WTC11 (cell line): ENCODE measurements around the gene RAB11B. TPM values are rescaled to one million over a fixed set of nuclear protein-coding genes. Genes with fewer than 3 reads are reported as not detected.
"Not testable (repeated sequence)": the region's sequence is repeated elsewhere in the genome, so short reads cannot be mapped to it uniquely, and the experiment has no call there.

ENCODE experiments used
- ATAC-seq: fragments of 200-7000 bp; cut with Tn5 transposase; 2 replicates; pipeline ENCODE4 v1.10.0; 2021; ENCODE audit warnings: mild to moderate bottlenecking, moderate library complexity
- CTCF ChIA-PET: fragments of 300-600 bp; sonication (Branson Sonifier 250); formaldehyde crosslinking; loops from one replicate; lab custom pipeline; 2021; ENCODE audit warnings: antibody characterized with exemption; lab: Charles Lee
- POLR2A ChIA-PET: fragments of 350-600 bp; sonication (Branson Sonifier 250); formaldehyde crosslinking; loops from one replicate; lab custom pipeline; 2021; ENCODE audit warnings: antibody characterized with exemption; lab: Charles Lee
- DNase-seq: peaks from one replicate; pipeline ENCODE4 v3.0.0; 2021; ENCODE audit warnings: low spot score
- H3K27ac Mint-ChIP-seq: 2 replicates; pipeline ENCODE4 v1.8.0; 2021; ENCODE audit warnings: mixed read lengths
- H3K27me3 Mint-ChIP-seq: 2 replicates; pipeline ENCODE4 v1.8.0; 2021; ENCODE audit warnings: low read depth, mild to moderate bottlenecking, moderate library complexity, mixed read lengths
- H3K36me3 Mint-ChIP-seq: 2 replicates; pipeline ENCODE4 v1.8.0; 2021; ENCODE audit warnings: mixed read lengths
- H3K4me1 Mint-ChIP-seq: 2 replicates; pipeline ENCODE4 v1.8.0; 2022; ENCODE audit warnings: mixed read lengths
- H3K4me3 Mint-ChIP-seq: 2 replicates; pipeline ENCODE4 v1.8.0; 2021; ENCODE audit warnings: mild to moderate bottlenecking, moderate library complexity, mixed read lengths
- H3K9me3 Mint-ChIP-seq: 2 replicates; pipeline ENCODE4 v1.8.0; 2021; ENCODE audit warnings: mixed read lengths
- ARID4B ChIP-seq: sonication (generic); formaldehyde crosslinking; IDR thresholded peaks from 2 replicates; pipeline ENCODE4 v1.8.0; 2023; ENCODE audit warnings: missing genetic modification reagents, mild to moderate bottlenecking, borderline replicate concordance
- E2F1 ChIP-seq: sonication (generic); formaldehyde crosslinking; IDR thresholded peaks from 2 replicates; pipeline ENCODE4 v1.8.0; 2022; ENCODE audit warnings: mild to moderate bottlenecking, missing genetic modification reagents
- FOXP1 ChIP-seq: sonication (generic); formaldehyde crosslinking; IDR thresholded peaks from 2 replicates; pipeline ENCODE4 v1.8.0; 2022; ENCODE audit warnings: missing genetic modification reagents, mild to moderate bottlenecking, moderate library complexity, borderline replicate concordance
- GABPB1 ChIP-seq: sonication (generic); formaldehyde crosslinking; IDR thresholded peaks from 2 replicates; pipeline ENCODE4 v1.8.1; 2023; ENCODE audit warnings: mild to moderate bottlenecking, missing genetic modification reagents
- GRHL2 ChIP-seq: fragments of 250-450 bp; sonication (Bioruptor Pico); IDR thresholded peaks from 2 replicates; pipeline ENCODE4 v1.8.0; 2022; ENCODE audit warnings: mild to moderate bottlenecking, moderate library complexity; ENCODE audit not compliant: insufficient replicate concordance, severe bottlenecking
- GTF2I ChIP-seq: fragments of 250-450 bp; sonication (Bioruptor Pico); conservative IDR thresholded peaks from 2 replicates; pipeline ENCODE4 v1.4.0; 2021; ENCODE audit warnings: mild to moderate bottlenecking
- JAZF1 ChIP-seq: fragments of 250-450 bp; sonication (Bioruptor Pico); IDR thresholded peaks from 2 replicates; pipeline ENCODE4 v1.9.0; 2021; ENCODE audit warnings: moderate library complexity, mild to moderate bottlenecking, inconsistent platforms
- RORB ChIP-seq: fragments of 250-450 bp; sonication (Bioruptor Pico); IDR thresholded peaks from 2 replicates; pipeline ENCODE4 v1.9.0; 2021; ENCODE audit warnings: mild to moderate bottlenecking
- SMAD3 ChIP-seq: sonication (generic); formaldehyde crosslinking; IDR thresholded peaks from 2 replicates; pipeline ENCODE4 v1.8.0; 2022; ENCODE audit warnings: missing genetic modification reagents, mild to moderate bottlenecking, borderline replicate concordance
- ZNF138 ChIP-seq: sonication (generic); formaldehyde crosslinking; conservative IDR thresholded peaks from 2 replicates; pipeline ENCODE4 v1.8.1; 2022; ENCODE audit warnings: mild to moderate bottlenecking, moderate library complexity, missing genetic modification reagents
- total RNA-seq: library from RNA; stranded (reverse); gene quantifications from 3 replicates; pipeline ENCODE4 v1.2.3, GENCODE V29; 2021
- TF ChIP-seq, protein P1 (sequence below): sonication (generic); formaldehyde crosslinking; IDR thresholded peaks from 2 replicates; pipeline ENCODE4 v1.8.0; 2023; ENCODE audit warnings: mild to moderate bottlenecking, missing genetic modification reagents
- TF ChIP-seq, protein P2 (sequence below): sonication (generic); formaldehyde crosslinking; IDR thresholded peaks from 2 replicates; pipeline ENCODE4 v1.8.0; 2023; ENCODE audit warnings: missing genetic modification reagents

RAB11B gene
- total RNA-seq, 1 experiment from 2014 or later: 108 TPM

DNA sequence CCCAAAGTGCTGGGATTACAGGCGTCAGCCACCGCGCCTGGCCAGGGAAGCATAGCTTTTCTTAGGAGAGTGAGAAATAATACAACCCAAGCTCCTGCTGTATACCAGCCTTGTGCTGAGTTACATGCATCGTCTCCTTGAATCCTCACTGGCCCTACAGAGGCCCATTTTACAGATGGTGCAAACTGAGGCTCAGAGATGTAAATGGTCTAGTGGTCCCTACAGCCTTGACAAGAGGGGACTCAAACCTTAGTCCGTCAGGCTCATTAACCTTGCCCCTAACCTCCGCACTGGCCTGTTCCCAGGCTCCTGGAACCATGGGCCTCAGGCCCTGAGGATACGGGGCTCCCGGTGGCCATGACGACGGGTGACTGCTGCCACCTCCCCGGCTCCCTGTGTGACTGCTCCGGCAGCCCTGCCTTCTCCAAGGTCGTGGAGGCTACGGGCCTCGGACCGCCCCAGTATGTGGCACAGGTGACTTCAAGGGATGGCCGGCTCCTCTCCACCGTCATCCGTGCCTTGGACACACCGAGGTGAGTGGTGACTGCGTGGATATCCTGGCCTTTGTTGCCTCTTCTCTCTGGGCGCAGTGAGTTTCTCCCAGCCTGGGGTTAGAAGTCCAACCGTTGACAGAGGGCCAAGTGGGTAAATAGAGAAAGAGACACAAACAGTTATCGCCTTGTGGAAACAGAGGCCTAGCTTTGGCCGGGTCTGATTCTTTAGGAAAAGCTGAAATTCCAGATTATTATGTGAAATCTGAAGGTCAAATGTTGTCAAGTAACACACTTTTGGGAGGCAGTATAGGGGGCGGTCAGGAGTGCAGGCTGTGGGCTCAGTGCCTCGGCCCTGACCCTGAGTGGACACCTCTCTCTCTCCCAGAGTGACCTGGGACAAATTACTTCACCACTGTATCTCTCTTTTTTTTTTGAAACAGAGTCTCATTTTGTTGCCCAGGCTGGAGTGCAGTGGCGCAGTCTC is 31.6 kb downstream of the RAB11B start:
- no peak for ATAC-seq
- POLR2A ChIA-PET: interaction anchor here (0.7 kb wide), 1 partner anchor 40 kb away, joined by 4 read pairs; no protein-coding TSS in a partner anchor
- H3K4me3 Mint-ChIP-seq: no peak overlapping the region
- peaks cover 5% of the 10 kb centered on the region for H3K4me1 Mint-ChIP-seq
- no peaks in the 10 kb centered on the region for H3K9me3 Mint-ChIP-seq
- no peaks in the 10 kb centered on the region for H3K27me3 Mint-ChIP-seq
- peaks cover 2% of the 10 kb centered on the region; the same call in 1 of the 2 replicates for H3K36me3 Mint-ChIP-seq
- CTCF ChIA-PET: interaction anchor here (6.8 kb wide), 1 partner anchor 8 kb away, joined by 58 read pairs; the partner anchor contains the start of gene MARCHF2
- TF ChIP-seq ZNF138 (CRISPR knock-in tag) (no peak), SMAD3 (no peak), GRHL2 (CRISPR knock-in tag) (no peak), GABPB1 (CRISPR knock-in tag) (peak; percentile 23; the same call in 1 of the 2 replicates), JAZF1 (CRISPR knock-in tag) (no peak)
- no peak overlapping the region for H3K27ac Mint-ChIP-seq
- no peak for DNase-seq

GRCh38 chr19:8423817-8424223 is 33.7 kb downstream of the RAB11B start:
- ChIA-PET POLR2A (interaction anchor here (0.6 to 0.9 kb wide), 8 partner anchors 11 to 164 kb away, joined by 3 read pairs; partner anchors contain the start of genes HNRNPM, MARCHF2 and RAB11B), CTCF (interaction anchor here (0.6 to 6.8 kb wide), 7 partner anchors 10 to 153 kb away, joined by 3 to 58 read pairs (median 3); partner anchors contain the start of genes MARCHF2 and MYO1F)
- Mint-ChIP-seq H3K27ac (no peak overlapping the region; the same call in 1 of the 2 replicates), H3K36me3 (peaks cover 2% of the 10 kb centered on the region; the same call in 1 of the 2 replicates), H3K9me3 (no peaks in the 10 kb centered on the region), H3K27me3 (no peaks in the 10 kb centered on the region), H3K4me3 (no peak overlapping the region), H3K4me1 (no peaks in the 10 kb centered on the region)
- ATAC-seq (peak; percentile 71), DNase-seq (no peak)
- TF ChIP-seq RORB (CRISPR knock-in tag) (no peak), FOXP1 (CRISPR knock-in tag) (no peak), ARID4B (CRISPR knock-in tag) (no peak), GTF2I (CRISPR knock-in tag) (no peak), E2F1 (no peak)
- TF ChIP-seq, protein P1, sequence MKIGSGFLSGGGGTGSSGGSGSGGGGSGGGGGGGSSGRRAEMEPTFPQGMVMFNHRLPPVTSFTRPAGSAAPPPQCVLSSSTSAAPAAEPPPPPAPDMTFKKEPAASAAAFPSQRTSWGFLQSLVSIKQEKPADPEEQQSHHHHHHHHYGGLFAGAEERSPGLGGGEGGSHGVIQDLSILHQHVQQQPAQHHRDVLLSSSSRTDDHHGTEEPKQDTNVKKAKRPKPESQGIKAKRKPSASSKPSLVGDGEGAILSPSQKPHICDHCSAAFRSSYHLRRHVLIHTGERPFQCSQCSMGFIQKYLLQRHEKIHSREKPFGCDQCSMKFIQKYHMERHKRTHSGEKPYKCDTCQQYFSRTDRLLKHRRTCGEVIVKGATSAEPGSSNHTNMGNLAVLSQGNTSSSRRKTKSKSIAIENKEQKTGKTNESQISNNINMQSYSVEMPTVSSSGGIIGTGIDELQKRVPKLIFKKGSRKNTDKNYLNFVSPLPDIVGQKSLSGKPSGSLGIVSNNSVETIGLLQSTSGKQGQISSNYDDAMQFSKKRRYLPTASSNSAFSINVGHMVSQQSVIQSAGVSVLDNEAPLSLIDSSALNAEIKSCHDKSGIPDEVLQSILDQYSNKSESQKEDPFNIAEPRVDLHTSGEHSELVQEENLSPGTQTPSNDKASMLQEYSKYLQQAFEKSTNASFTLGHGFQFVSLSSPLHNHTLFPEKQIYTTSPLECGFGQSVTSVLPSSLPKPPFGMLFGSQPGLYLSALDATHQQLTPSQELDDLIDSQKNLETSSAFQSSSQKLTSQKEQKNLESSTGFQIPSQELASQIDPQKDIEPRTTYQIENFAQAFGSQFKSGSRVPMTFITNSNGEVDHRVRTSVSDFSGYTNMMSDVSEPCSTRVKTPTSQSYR (CRISPR knock-in tag): no peak
- TF ChIP-seq, protein P2, sequence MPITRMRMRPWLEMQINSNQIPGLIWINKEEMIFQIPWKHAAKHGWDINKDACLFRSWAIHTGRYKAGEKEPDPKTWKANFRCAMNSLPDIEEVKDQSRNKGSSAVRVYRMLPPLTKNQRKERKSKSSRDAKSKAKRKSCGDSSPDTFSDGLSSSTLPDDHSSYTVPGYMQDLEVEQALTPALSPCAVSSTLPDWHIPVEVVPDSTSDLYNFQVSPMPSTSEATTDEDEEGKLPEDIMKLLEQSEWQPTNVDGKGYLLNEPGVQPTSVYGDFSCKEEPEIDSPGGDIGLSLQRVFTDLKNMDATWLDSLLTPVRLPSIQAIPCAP: no peak

GRCh38 chr19:8425331-8425730 is 35.2 kb downstream of the RAB11B start:
- H3K27ac Mint-ChIP-seq, H3K4me3 Mint-ChIP-seq, H3K27me3 Mint-ChIP-seq, DNase-seq, H3K4me1 Mint-ChIP-seq, ATAC-seq, POLR2A ChIA-PET, H3K36me3 Mint-ChIP-seq, H3K9me3 Mint-ChIP-seq: not testable (repeated sequence)
- CTCF ChIA-PET: interaction anchor here (1.1 to 6.8 kb wide), 3 partner anchors 12 to 71 kb away, joined by 5 to 58 read pairs (median 7); partner anchors contain the start of gene MARCHF2
